Tibial artery (tissue), 4 donors: Measurements from ENCODE around the gene CMTR2.
"Not testable (repeated sequence)": the region's sequence is repeated elsewhere in the genome, so short reads cannot be mapped to it uniquely, and the experiment has no call there.

Experiments
- DNase-seq, 2 donors: peaks; one replicate each; pipeline ENCODE4 v3.0.0-alpha.2; 2019
- H3K27ac ChIP-seq, 2 donors: fragments of 200-600 bp; sonication (generic) in 1 of 2; 1 replicate in 1 of 2; 2 replicates in 1 of 2; pipeline ENCODE4 v1.5.1; 2018 to 2019; ENCODE audit warnings: mild to moderate bottlenecking in 1 of 2
- H3K27me3 ChIP-seq, 2 donors: fragments of 200-600 bp; sonication (generic) in 1 of 2; one replicate each; pipeline versions ENCODE4 v1.5.1 to v1.6.0; 2016 to 2019
- H3K36me3 ChIP-seq, 3 donors: fragments of 200-600 bp; sonication (generic) in 2 of 3; one replicate each; pipeline ENCODE4 v1.5.1; 2016 to 2019; ENCODE audit warnings: mild to moderate bottlenecking in 2 of 3
- H3K4me1 ChIP-seq, 4 donors: fragments of 200-600 bp; sonication (generic) in 2 of 4; 1 replicate in 3 of 4; 2 replicates in 1 of 4; pipeline ENCODE4 v1.5.1; 2016 to 2019
- H3K4me3 ChIP-seq, 2 donors: fragments of 200-600 bp; sonication (generic) in 1 of 2; 1 replicate in 1 of 2; 2 replicates in 1 of 2; pipeline ENCODE4 v1.5.1; 2018 to 2019; ENCODE audit warnings: mild to moderate bottlenecking in 2 of 2
- H3K9me3 ChIP-seq, 3 donors: fragments of 200-600 bp; sonication (generic) in 1 of 3; one replicate each; pipeline ENCODE4 v1.5.1; 2016 to 2019
- intact Hi-C: fragments of 100-400 bp; cut with DNase I; formaldehyde crosslinking; loops from one replicate; pipeline ENCODE4 v1.15.0; 2023; ENCODE audit warnings: low total_unique reads
- TF ChIP-seq, protein P1 (sequence below), 2 experiments: fragments of 200-600 bp in 1 of 2; fragments of 450-650 bp in 1 of 2; IDR thresholded peaks; one replicate each; pipeline ENCODE4 v1.5.1; 2017 to 2019; ENCODE audit warnings: antibody characterized with exemption in 2 of 2, mild to moderate bottlenecking in 1 of 2, moderate library complexity in 1 of 2

The CMTR2 gene

DNA sequence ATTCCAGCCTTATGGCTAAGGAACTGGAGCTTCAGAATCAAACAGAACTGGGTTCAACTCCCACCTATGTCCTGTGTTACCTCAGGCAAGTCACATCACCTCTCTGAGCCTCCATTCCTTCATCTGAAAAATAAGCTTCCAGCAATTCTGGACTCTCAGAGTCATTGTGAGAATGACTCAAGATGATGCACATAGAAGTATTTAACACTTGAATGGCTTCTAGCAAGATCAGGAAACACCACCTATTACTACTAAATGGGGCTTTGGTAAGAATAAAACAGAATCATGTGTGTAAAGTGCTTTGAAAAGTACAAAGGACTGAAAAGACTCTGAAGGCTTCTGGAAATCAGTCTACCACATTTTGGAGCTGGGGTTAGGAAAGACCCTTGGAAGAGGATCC, 38.5 kb upstream of the CMTR2 start:
- Histone ChIP-seq H3K36me3 (no peaks in the 10 kb centered on the region), H3K4me3 (no peak overlapping the region), H3K9me3 (peaks cover 0 to 7% (median 0%) of the 10 kb centered on the region in 3 donors), H3K27me3 (no peaks in the 10 kb centered on the region), H3K4me1 (no peaks in the 10 kb centered on the region), H3K27ac (no peak overlapping the region)
- TF ChIP-seq, protein P1, sequence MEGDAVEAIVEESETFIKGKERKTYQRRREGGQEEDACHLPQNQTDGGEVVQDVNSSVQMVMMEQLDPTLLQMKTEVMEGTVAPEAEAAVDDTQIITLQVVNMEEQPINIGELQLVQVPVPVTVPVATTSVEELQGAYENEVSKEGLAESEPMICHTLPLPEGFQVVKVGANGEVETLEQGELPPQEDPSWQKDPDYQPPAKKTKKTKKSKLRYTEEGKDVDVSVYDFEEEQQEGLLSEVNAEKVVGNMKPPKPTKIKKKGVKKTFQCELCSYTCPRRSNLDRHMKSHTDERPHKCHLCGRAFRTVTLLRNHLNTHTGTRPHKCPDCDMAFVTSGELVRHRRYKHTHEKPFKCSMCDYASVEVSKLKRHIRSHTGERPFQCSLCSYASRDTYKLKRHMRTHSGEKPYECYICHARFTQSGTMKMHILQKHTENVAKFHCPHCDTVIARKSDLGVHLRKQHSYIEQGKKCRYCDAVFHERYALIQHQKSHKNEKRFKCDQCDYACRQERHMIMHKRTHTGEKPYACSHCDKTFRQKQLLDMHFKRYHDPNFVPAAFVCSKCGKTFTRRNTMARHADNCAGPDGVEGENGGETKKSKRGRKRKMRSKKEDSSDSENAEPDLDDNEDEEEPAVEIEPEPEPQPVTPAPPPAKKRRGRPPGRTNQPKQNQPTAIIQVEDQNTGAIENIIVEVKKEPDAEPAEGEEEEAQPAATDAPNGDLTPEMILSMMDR (IDR thresholded peaks at IDR 0.05), result no peak
- DNase-seq, result no peak
- intact Hi-C loops, result no loop called here

GRCh38 chr16:71319999-71320398, 30.8 kb upstream of the CMTR2 start:
- Histone ChIP-seq H3K27ac (no peak overlapping the region), H3K9me3 (no peaks in the 10 kb centered on the region), H3K27me3 (no peaks in the 10 kb centered on the region), H3K4me1 (no peaks in the 10 kb centered on the region), H3K36me3 (no peaks in the 10 kb centered on the region), H3K4me3 (no peak overlapping the region)
- TF ChIP-seq, protein P1 (IDR thresholded peaks at IDR 0.05), result no peak
- intact Hi-C loops, result no loop called here
- DNase-seq, result no peak

DNA sequence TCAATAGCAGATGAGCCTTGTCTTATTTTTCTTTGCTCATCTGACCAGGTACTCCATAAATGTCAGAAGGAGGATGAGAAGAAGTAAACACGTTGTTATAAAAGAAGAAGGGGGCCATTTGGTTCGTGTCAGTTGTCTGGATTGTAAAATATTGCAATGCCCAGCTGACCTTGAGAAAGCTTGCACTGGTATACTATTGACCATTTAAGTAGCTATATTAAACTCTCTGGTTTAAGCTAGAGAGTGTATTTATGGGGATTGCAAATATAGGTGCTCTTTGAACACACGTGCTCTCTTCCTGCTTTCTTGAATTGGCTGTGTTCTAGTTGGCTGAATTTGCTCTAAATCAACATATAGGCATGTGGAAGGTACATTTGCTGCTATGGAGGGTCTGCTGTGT, 26.1 kb upstream of the CMTR2 start:
- Histone ChIP-seq H3K36me3 (no peaks in the 10 kb centered on the region), H3K4me1 (no peaks in the 10 kb centered on the region)
- TF ChIP-seq, protein P1 (IDR thresholded peaks at IDR 0.05), result no peak

GRCh38 chr16:71313591-71313990, 24.4 kb upstream of the CMTR2 start:
- H3K36me3 ChIP-seq, H3K27ac ChIP-seq, H3K4me3 ChIP-seq, intact Hi-C loops, H3K9me3 ChIP-seq, DNase-seq, H3K27me3 ChIP-seq, H3K4me1 ChIP-seq: not testable (repeated sequence)

More for the DNA sequence above, 26.1 kb upstream of the CMTR2 start:
- intact Hi-C loops, result no loop called here
- no peak overlapping the region for H3K27ac ChIP-seq
- no peak overlapping the region for H3K4me3 ChIP-seq
- no peak for DNase-seq
- no peaks in the 10 kb centered on the region for H3K27me3 ChIP-seq
- H3K9me3 ChIP-seq, result no peaks in the 10 kb centered on the region

DNA sequence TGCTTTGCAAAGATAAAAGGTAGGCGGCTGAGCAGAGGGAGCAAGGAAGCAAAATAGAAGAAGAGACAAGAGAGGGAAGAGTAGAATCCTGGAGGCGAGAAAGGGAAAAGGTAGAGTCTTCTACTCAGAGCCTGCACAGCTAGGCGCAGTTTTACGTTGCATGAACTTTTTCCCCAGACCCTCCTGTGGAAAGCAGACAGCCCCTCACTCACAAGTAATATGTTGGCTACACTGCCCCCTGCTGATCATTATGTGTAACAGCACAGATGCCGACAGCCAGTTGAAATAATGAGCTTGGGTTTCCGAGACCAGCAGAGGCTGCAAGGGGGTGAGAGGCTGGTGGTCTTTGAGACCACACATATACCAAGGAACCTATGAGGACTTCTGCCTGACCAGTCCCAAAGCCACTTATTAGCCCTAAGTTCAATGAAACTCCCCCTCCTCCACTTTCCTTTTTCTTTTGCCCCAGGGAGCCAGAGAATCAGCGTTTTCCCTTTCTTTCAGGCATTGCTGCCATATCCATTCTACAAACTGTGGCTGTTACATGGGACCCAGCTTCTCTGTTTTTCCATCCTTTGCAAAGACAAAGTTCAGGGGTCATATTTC, 22.5 kb upstream of the CMTR2 start:
- Histone ChIP-seq H3K4me3 (no peak overlapping the region), H3K27me3 (no peaks in the 10 kb centered on the region), H3K4me1 (no peaks in the 10 kb centered on the region), H3K36me3 (no peaks in the 10 kb centered on the region), H3K9me3 (no peaks in the 10 kb centered on the region), H3K27ac (no peak overlapping the region)
- intact Hi-C loops, result no loop called here
- TF ChIP-seq, protein P1 (IDR thresholded peaks at IDR 0.05), result peak; percentile 37 to 54
- no peak for DNase-seq

GRCh38 chr16:71303938-71304337, 14.7 kb upstream of the CMTR2 start:
- Histone ChIP-seq H3K36me3 (no peaks in the 10 kb centered on the region), H3K27ac (no peak overlapping the region), H3K4me1 (no peaks in the 10 kb centered on the region), H3K27me3 (no peaks in the 10 kb centered on the region), H3K4me3 (no peak overlapping the region), H3K9me3 (peaks cover 0 to 5% (median 0%) of the 10 kb centered on the region in 3 donors)
- TF ChIP-seq, protein P1 (IDR thresholded peaks at IDR 0.05), result no peak
- no peak for DNase-seq
- intact Hi-C loops, result no loop called here
